Activated CD4-positive, alpha-beta T cell treated with anti-CD3 and anti-CD28 coated beads for 36 hours (primary cell): ENCODE data around the gene GPA33. TPM values are rescaled to one million over a fixed set of nuclear protein-coding genes. Genes with fewer than 3 reads are reported as not detected.

ENCODE experiments used
- ATAC-seq: fragments of 200-7000 bp; cut with Tn5 transposase; one replicate; pipeline ENCODE4 v1.10.0; 2021; ENCODE audit warnings: mild to moderate bottlenecking, moderate library complexity
- CTCF ChIA-PET: fragments of 350-600 bp; sonication (Branson Sonifier 250); formaldehyde crosslinking; loops from one replicate; lab custom pipeline; 2021; ENCODE audit warnings: antibody characterized with exemption; lab: Charles Lee
- POLR2A ChIA-PET: fragments of 350-600 bp; sonication (Branson Sonifier 250); formaldehyde crosslinking; loops from one replicate; lab custom pipeline; 2021; ENCODE audit warnings: antibody characterized with exemption, inconsistent platforms; lab: Charles Lee
- DNase-seq: peaks from one replicate; pipeline ENCODE4 v3.0.0-alpha.2; 2020
- H3K27ac Mint-ChIP-seq: one replicate; pipeline ENCODE4 v1.8.0; 2021; ENCODE audit warnings: mixed read lengths
- H3K27me3 Mint-ChIP-seq: one replicate; pipeline ENCODE4 v1.8.0; 2021; ENCODE audit warnings: mixed read lengths
- H3K36me3 Mint-ChIP-seq: one replicate; pipeline ENCODE4 v1.8.0; 2021; ENCODE audit warnings: low read depth, mixed read lengths
- H3K4me1 Mint-ChIP-seq: one replicate; pipeline ENCODE4 v1.8.0; 2021; ENCODE audit warnings: mixed read lengths
- H3K4me3 Mint-ChIP-seq: one replicate; pipeline ENCODE4 v1.8.0; 2021; ENCODE audit warnings: mild to moderate bottlenecking, moderate library complexity, mixed read lengths
- H3K9me3 Mint-ChIP-seq: one replicate; pipeline ENCODE4 v1.8.0; 2021; ENCODE audit warnings: low read depth, mixed read lengths
- intact Hi-C, 2 experiments: fragments of 100-400 bp; cut with DNase I in 1 of 2; cut with micrococcal nuclease in 1 of 2; formaldehyde crosslinking; loops; one replicate each; pipeline versions ENCODE4 v1.14.2 to v1.15.1; 2022 to 2024; cut with DNase I, micrococcal nuclease
- total RNA-seq, 2 experiments: library from RNA; stranded (reverse); gene quantifications; one replicate each; pipeline ENCODE4 v1.2.3, GENCODE V29; 2021

GPA33 gene
- total RNA-seq, 2 experiments from 2014 or later, result 0.39 to 0.56 TPM

GRCh38 chr1:167086033-167086432 is 4.1 kb downstream of the GPA33 start:
- ChIA-PET POLR2A (interaction anchor here (0.6 kb wide), 2 partner anchors 210 to 1343 kb away, joined by 3 to 4 read pairs; partner anchors contain the start of gene TADA1), CTCF (interaction anchor here (0.7 to 1.1 kb wide), 2 partner anchors 20 to 205 kb away, joined by 3 read pairs; no protein-coding TSS in a partner anchor)
- intact Hi-C loops, result no loop called here
- H3K4me1 Mint-ChIP-seq, result peaks cover 42% of the 10 kb centered on the region
- DNase-seq (no peak), ATAC-seq (no peak)
- no peak overlapping the region for H3K4me3 Mint-ChIP-seq
- peaks cover 2% of the 10 kb centered on the region for H3K36me3 Mint-ChIP-seq
- no peak overlapping the region for H3K27ac Mint-ChIP-seq
- no peaks in the 10 kb centered on the region for H3K27me3 Mint-ChIP-seq
- H3K9me3 Mint-ChIP-seq, result no peaks in the 10 kb centered on the region

- ChIA-PET CTCF (interaction anchor here (0.7 to 2.0 kb wide), 7 partner anchors 8 to 348 kb away, joined by 3 to 8 read pairs (median 4); no protein-coding TSS in a partner anchor), POLR2A (no interaction called here)
- H3K27me3 Mint-ChIP-seq, result no peaks in the 10 kb centered on the region
- no peak for DNase-seq
- peaks cover 31% of the 10 kb centered on the region for H3K4me1 Mint-ChIP-seq
- ATAC-seq, result peak; percentile 66
- no peak overlapping the region for H3K27ac Mint-ChIP-seq
- H3K4me3 Mint-ChIP-seq, result no peak overlapping the region
- intact Hi-C loops, result no loop called here
- no peaks in the 10 kb centered on the region for H3K36me3 Mint-ChIP-seq
- no peaks in the 10 kb centered on the region for H3K9me3 Mint-ChIP-seq
Observed at GRCh38 chr1:167084757-167085156, 5.4 kb downstream of the GPA33 start.

GRCh38 chr1:167083871-167084270 is 6.3 kb downstream of the GPA33 start:
- H3K27ac Mint-ChIP-seq, result no peak overlapping the region
- no peaks in the 10 kb centered on the region for H3K27me3 Mint-ChIP-seq
- H3K36me3 Mint-ChIP-seq, result no peaks in the 10 kb centered on the region
- CTCF ChIA-PET, result interaction anchor here (0.6 to 2.0 kb wide), 8 partner anchors 9 to 349 kb away, joined by 3 to 8 read pairs (median 4); no protein-coding TSS in a partner anchor
- H3K4me1 Mint-ChIP-seq, result peaks cover 22% of the 10 kb centered on the region
- H3K4me3 Mint-ChIP-seq, result no peak overlapping the region
- POLR2A ChIA-PET, result interaction anchor here (0.5 kb wide), 1 partner anchor 313 kb away, joined by 3 read pairs; no protein-coding TSS in a partner anchor
- no peaks in the 10 kb centered on the region for H3K9me3 Mint-ChIP-seq
- intact Hi-C loops, result no loop called here
- ATAC-seq (no peak), DNase-seq (no peak)

GRCh38 chr1:167083066-167083665 is 7.0 kb downstream of the GPA33 start:
- H3K27me3 Mint-ChIP-seq, result no peaks in the 10 kb centered on the region
- no peaks in the 10 kb centered on the region for H3K9me3 Mint-ChIP-seq

GRCh38 chr1:167082511-167083027 is 7.6 kb downstream of the GPA33 start:
- peaks cover 12% of the 10 kb centered on the region for H3K4me1 Mint-ChIP-seq
- CTCF ChIA-PET, result interaction anchor here (0.6 to 1.9 kb wide), 7 partner anchors 8 to 214 kb away, joined by 3 to 8 read pairs (median 3); partner anchors contain the start of gene POU2F1
- no peak overlapping the region for H3K4me3 Mint-ChIP-seq
- DNase-seq, result no peak
- intact Hi-C loops, result no loop called here
- H3K27me3 Mint-ChIP-seq, result no peaks in the 10 kb centered on the region
- no peak overlapping the region for H3K27ac Mint-ChIP-seq
- H3K9me3 Mint-ChIP-seq, result no peaks in the 10 kb centered on the region
- ATAC-seq, result no peak
- H3K36me3 Mint-ChIP-seq, result no peaks in the 10 kb centered on the region
- POLR2A ChIA-PET, result no interaction called here

More at GRCh38 chr1:167083066-167083665, 7.0 kb downstream of the GPA33 start:
- Mint-ChIP-seq H3K36me3 (no peaks in the 10 kb centered on the region), H3K27ac (no peak overlapping the region), H3K4me1 (peaks cover 17% of the 10 kb centered on the region), H3K4me3 (no peak overlapping the region)
- ATAC-seq (no peak), DNase-seq (no peak)
- intact Hi-C loops, result no loop called here
- CTCF ChIA-PET, result interaction anchor here (0.6 to 2.0 kb wide), 8 partner anchors 16 to 213 kb away, joined by 3 to 8 read pairs (median 4); partner anchors contain the start of gene POU2F1
- POLR2A ChIA-PET, result no interaction called here

- no peaks in the 10 kb centered on the region for H3K36me3 Mint-ChIP-seq
- no peaks in the 10 kb centered on the region for H3K27me3 Mint-ChIP-seq
- no peak overlapping the region for H3K27ac Mint-ChIP-seq
- CTCF ChIA-PET, result interaction anchor here (0.9 to 1.8 kb wide), 3 partner anchors 7 to 138 kb away, joined by 3 to 8 read pairs (median 3); partner anchors contain the start of gene POU2F1
- no peak for DNase-seq
- peaks cover 8% of the 10 kb centered on the region for H3K4me1 Mint-ChIP-seq
- POLR2A ChIA-PET, result no interaction called here
- no peak overlapping the region for H3K4me3 Mint-ChIP-seq
- ATAC-seq, result no peak
- intact Hi-C loops, result no loop called here
- H3K9me3 Mint-ChIP-seq, result no peaks in the 10 kb centered on the region
Observed at GRCh38 chr1:167081594-167082156, 8.5 kb downstream of the GPA33 start.

GRCh38 chr1:167077868-167078210 is 12.3 kb downstream of the GPA33 start:
- ATAC-seq (no peak), DNase-seq (no peak)
- no peaks in the 10 kb centered on the region for H3K9me3 Mint-ChIP-seq
- no peaks in the 10 kb centered on the region for H3K27me3 Mint-ChIP-seq
- ChIA-PET POLR2A (no interaction called here), CTCF (interaction anchor here (0.6 to 1.2 kb wide), 4 partner anchors 11 to 472 kb away, joined by 3 to 5 read pairs (median 3); no protein-coding TSS in a partner anchor)
- H3K4me3 Mint-ChIP-seq, result no peak overlapping the region
- H3K4me1 Mint-ChIP-seq, result peaks cover 10% of the 10 kb centered on the region
- intact Hi-C loops, result no loop called here
- H3K36me3 Mint-ChIP-seq, result no peaks in the 10 kb centered on the region
- H3K27ac Mint-ChIP-seq, result no peak overlapping the region

- H3K4me1 Mint-ChIP-seq, result peaks cover 10% of the 10 kb centered on the region
- H3K27me3 Mint-ChIP-seq, result no peaks in the 10 kb centered on the region
- intact Hi-C loops, result no loop called here
- POLR2A ChIA-PET, result no interaction called here
- no peak for ATAC-seq
- no peaks in the 10 kb centered on the region for H3K9me3 Mint-ChIP-seq
- CTCF ChIA-PET, result interaction anchor here (0.6 to 1.6 kb wide), 4 partner anchors 11 to 472 kb away, joined by 3 to 7 read pairs (median 4); no protein-coding TSS in a partner anchor
- H3K36me3 Mint-ChIP-seq, result no peaks in the 10 kb centered on the region
- no peak for DNase-seq
- H3K4me3 Mint-ChIP-seq, result no peak overlapping the region
- H3K27ac Mint-ChIP-seq, result no peak overlapping the region
Observed at GRCh38 chr1:167077128-167077867, 12.9 kb downstream of the GPA33 start.

- ChIA-PET CTCF (interaction anchor here (0.6 to 1.6 kb wide), 2 partner anchors 9 to 27 kb away, joined by 3 to 7 read pairs; no protein-coding TSS in a partner anchor), POLR2A (no interaction called here)
- ATAC-seq (no peak), DNase-seq (no peak)
- no peaks in the 10 kb centered on the region for H3K27me3 Mint-ChIP-seq
- H3K36me3 Mint-ChIP-seq, result no peaks in the 10 kb centered on the region
- H3K4me3 Mint-ChIP-seq, result no peak overlapping the region
- H3K27ac Mint-ChIP-seq, result no peak overlapping the region
- H3K4me1 Mint-ChIP-seq, result peaks cover 10% of the 10 kb centered on the region
- intact Hi-C loops, result no loop called here
- H3K9me3 Mint-ChIP-seq, result no peaks in the 10 kb centered on the region
Observed at GRCh38 chr1:167076136-167076710, 14.0 kb downstream of the GPA33 start.

- CTCF ChIA-PET, result interaction anchor here (0.6 kb wide), 2 partner anchors 33 to 79 kb away, joined by 3 read pairs; no protein-coding TSS in a partner anchor
- Mint-ChIP-seq H3K4me1 (peaks cover 6% of the 10 kb centered on the region), H3K27me3 (no peaks in the 10 kb centered on the region), H3K27ac (no peak overlapping the region), H3K36me3 (no peaks in the 10 kb centered on the region), H3K9me3 (no peaks in the 10 kb centered on the region), H3K4me3 (no peak overlapping the region)
- intact Hi-C loops, result no loop called here
- DNase-seq, result no peak
- no peak for ATAC-seq
- POLR2A ChIA-PET, result no interaction called here
Observed at GRCh38 chr1:167071286-167071685, 18.9 kb downstream of the GPA33 start.
